T-cell (primary cell): ENCODE results near the gene GLIS1. TPM values are rescaled to one million over a fixed set of nuclear protein-coding genes. Genes with fewer than 3 reads are reported as not detected.

Experiments used
- ATAC-seq, 4 experiments: fragments of 200-7000 bp in 3 of 4; fragments of 150-1000 bp in 1 of 4; cut with Tn5 transposase; replicated peaks in 1 of 4; 1 replicate in 3 of 4; 2 replicates in 1 of 4; pipeline ENCODE4 v1.10.0; 2021; ENCODE audit warnings: moderate library complexity in 3 of 4, mild to moderate bottlenecking in 2 of 4, moderate number of reproducible peaks in 1 of 4
- CTCF ChIA-PET, 2 donors: fragments of 300-600 bp; sonication (Branson Sonifier 250); formaldehyde crosslinking; loops; one replicate each; lab custom pipeline; 2022; ENCODE audit warnings: antibody characterized with exemption in 2 of 2; lab: Charles Lee
- POLR2A ChIA-PET, 2 donors: fragments of 300-600 bp; sonication (Branson Sonifier 250); formaldehyde crosslinking; loops; one replicate each; lab custom pipeline; 2022; ENCODE audit warnings: antibody characterized with exemption in 2 of 2; lab: Charles Lee
- DNase-seq, 35 experiments: peaks; one replicate each; pipeline versions ENCODE4 v3.0.0 to v3.0.0-alpha.2; 2013 to 2023
- H3K27ac ChIP-seq: one replicate; pipeline ENCODE4 v1.5.1; 2013; ENCODE audit warnings: low read length
- H3K27me3 ChIP-seq, 2 experiments: replicated peaks in 1 of 2; 1 replicate in 1 of 2; 2 replicates in 1 of 2; pipeline versions ENCODE4 v1.6.1 to v1.7.0; 2013; ENCODE audit warnings: low read length in 1 of 2, mixed read lengths in 1 of 2; ENCODE audit not compliant: control insufficient read depth in 2 of 2, insufficient read depth in 2 of 2; ENCODE audit errors: extremely low read depth in 1 of 2
- H3K36me3 ChIP-seq, 2 donors: 1 replicate in 1 of 2; 2 replicates in 1 of 2; pipeline versions ENCODE4 v1.6.1 to v1.7.0; 2013; ENCODE audit warnings: low read length in 1 of 2; ENCODE audit not compliant: control insufficient read depth in 2 of 2, insufficient read depth in 1 of 2; ENCODE audit errors: extremely low read depth in 1 of 2
- H3K4me1 ChIP-seq, 2 experiments: 1 replicate in 1 of 2; 2 replicates in 1 of 2; pipeline versions ENCODE4 v1.6.1 to v1.7.0; 2013; ENCODE audit warnings: low read length in 2 of 2, mixed read lengths in 1 of 2; ENCODE audit not compliant: insufficient read depth in 2 of 2, control insufficient read depth in 1 of 2; ENCODE audit errors: extremely low read depth in 1 of 2
- H3K4me3 ChIP-seq, 2 donors: 1 replicate in 1 of 2; 2 replicates in 1 of 2; pipeline versions ENCODE4 v1.5.1 to v1.7.0; 2013; ENCODE audit warnings: mild to moderate bottlenecking in 2 of 2, low read length in 1 of 2, moderate library complexity in 1 of 2; ENCODE audit not compliant: control insufficient read depth in 1 of 2; ENCODE audit errors: extremely low read depth in 1 of 2
- H3K9me3 ChIP-seq: 2 replicates; pipeline ENCODE4 v1.7.0; 2013
- H3K27ac Mint-ChIP-seq, 2 donors: one replicate each; pipeline ENCODE4 v1.8.0; 2020 to 2021; ENCODE audit warnings: mild to moderate bottlenecking in 2 of 2, mixed read lengths in 2 of 2
- H3K27me3 Mint-ChIP-seq, 2 donors: one replicate each; pipeline ENCODE4 v1.8.0; 2021 to 2022; ENCODE audit warnings: mixed read lengths in 2 of 2
- H3K36me3 Mint-ChIP-seq: one replicate; pipeline ENCODE4 v1.8.0; 2021; ENCODE audit warnings: mixed read lengths
- H3K4me1 Mint-ChIP-seq, 3 donors: one replicate each; pipeline ENCODE4 v1.8.0; 2020 to 2022; ENCODE audit warnings: mixed read lengths in 3 of 3, mild to moderate bottlenecking in 1 of 3
- H3K4me3 Mint-ChIP-seq, 3 donors: one replicate each; pipeline ENCODE4 v1.8.0; 2020 to 2022; ENCODE audit warnings: mild to moderate bottlenecking in 3 of 3, mixed read lengths in 3 of 3, moderate library complexity in 3 of 3
- H3K9me3 Mint-ChIP-seq, 3 donors: one replicate each; pipeline ENCODE4 v1.8.0; 2020 to 2022; ENCODE audit warnings: mixed read lengths in 3 of 3
- WGBS: methylation state at CpG from one replicate; pipeline ENCODE4 v1.1.5; 2013; ENCODE audit warnings: missing lambda C conversion rate; ENCODE audit not compliant: insufficient coverage; 5-methylcytosine and 5-hydroxymethylcytosine counted together
- total RNA-seq, 35 experiments: library from RNA in 6 of 35; stranded (reverse) in 6 of 35; fragments of 120-200 nt in 1 of 35; gene quantifications; one replicate each; pipeline versions ENCODE4 v1.2.1 to v1.2.4 and lab custom pipeline; 2013 to 2026

Gene GLIS1
- total RNA-seq, 5 donors from 2014 or later (not counting 1 experiment from before 2014, with no cell fraction given) = not detected

GRCh38 chr1:53639251-53639763 is 99.7 kb downstream of the GLIS1 start:
- H3K9me3 ChIP-seq = no peaks in the 10 kb centered on the region
- H3K36me3 Mint-ChIP-seq = no peaks in the 10 kb centered on the region
- WGBS = 79% methylated on average over 16 of the region's 16 CpGs
- peaks cover 0 to 11% of the 10 kb centered on the region in 2 experiments for H3K27me3 ChIP-seq
- CTCF ChIA-PET = no interaction called here
- H3K36me3 ChIP-seq = no peaks in the 10 kb centered on the region
- ATAC-seq = no peak
- H3K27ac Mint-ChIP-seq = no peak overlapping the region
- no peak overlapping the region for H3K4me3 Mint-ChIP-seq
- POLR2A ChIA-PET = no interaction called here
- no peaks in the 10 kb centered on the region for H3K4me1 Mint-ChIP-seq
- DNase-seq = no peak
- H3K27ac ChIP-seq = no peak overlapping the region
- H3K27me3 Mint-ChIP-seq = peaks cover 0 to 8% of the 10 kb centered on the region in 2 donors
- no peak overlapping the region for H3K4me3 ChIP-seq
- no peaks in the 10 kb centered on the region for H3K9me3 Mint-ChIP-seq
- no peaks in the 10 kb centered on the region for H3K4me1 ChIP-seq

- ChIA-PET POLR2A (no interaction called here), CTCF (no interaction called here)
- WGBS = 80% methylated on average over 7 of the region's 8 CpGs
- peak in 2 of 35 experiments; percentile 12 to 14 for DNase-seq
- no peaks in the 10 kb centered on the region for H3K4me1 ChIP-seq
- H3K9me3 Mint-ChIP-seq = no peaks in the 10 kb centered on the region
- no peak overlapping the region for H3K4me3 Mint-ChIP-seq
- no peak overlapping the region for H3K27ac ChIP-seq
- no peak overlapping the region for H3K27ac Mint-ChIP-seq
- no peaks in the 10 kb centered on the region for H3K9me3 ChIP-seq
- H3K36me3 ChIP-seq = no peaks in the 10 kb centered on the region
- H3K36me3 Mint-ChIP-seq = no peaks in the 10 kb centered on the region
- ATAC-seq = no peak
- no peaks in the 10 kb centered on the region for H3K4me1 Mint-ChIP-seq
- peaks cover 0 to 7% of the 10 kb centered on the region in 2 donors for H3K27me3 Mint-ChIP-seq
- peaks cover 0 to 11% of the 10 kb centered on the region in 2 experiments for H3K27me3 ChIP-seq
- no peak overlapping the region for H3K4me3 ChIP-seq
Observed at GRCh38 chr1:53638360-53639035, 100.5 kb downstream of the GLIS1 start.

GRCh38 chr1:53637511-53638359 is 101.2 kb downstream of the GLIS1 start:
- no peak overlapping the region for H3K27ac ChIP-seq
- H3K9me3 ChIP-seq = no peaks in the 10 kb centered on the region
- CTCF ChIA-PET = no interaction called here
- no peaks in the 10 kb centered on the region for H3K36me3 ChIP-seq
- H3K4me1 ChIP-seq = no peaks in the 10 kb centered on the region
- peak in 2 of 35 experiments; percentile 5 to 17 for DNase-seq
- Mint-ChIP-seq H3K9me3 (no peaks in the 10 kb centered on the region), H3K36me3 (no peaks in the 10 kb centered on the region), H3K27me3 (peaks cover 0 to 5% of the 10 kb centered on the region in 2 donors), H3K4me1 (no peaks in the 10 kb centered on the region), H3K4me3 (no peak overlapping the region), H3K27ac (no peak overlapping the region)
- no peak for ATAC-seq
- POLR2A ChIA-PET = no interaction called here
- peaks cover 0 to 11% of the 10 kb centered on the region in 2 experiments for H3K27me3 ChIP-seq
- WGBS = 61% methylated on average over 8 of the region's 14 CpGs
- no peak overlapping the region for H3K4me3 ChIP-seq

GRCh38 chr1:53636621-53637171 is 102.3 kb downstream of the GLIS1 start:
- Mint-ChIP-seq H3K4me1 (no peaks in the 10 kb centered on the region), H3K36me3 (no peaks in the 10 kb centered on the region), H3K9me3 (no peaks in the 10 kb centered on the region), H3K27me3 (peaks cover 0 to 4% of the 10 kb centered on the region in 2 donors), H3K4me3 (no peak overlapping the region), H3K27ac (no peak overlapping the region)
- no peaks in the 10 kb centered on the region for H3K9me3 ChIP-seq
- H3K27me3 ChIP-seq = peaks cover 0 to 11% of the 10 kb centered on the region in 2 experiments
- POLR2A ChIA-PET = no interaction called here
- no peak overlapping the region for H3K27ac ChIP-seq
- no peaks in the 10 kb centered on the region for H3K4me1 ChIP-seq
- DNase-seq (peak in 2 of 35 experiments; percentile 5 to 21), ATAC-seq (no peak)
- CTCF ChIA-PET = no interaction called here
- no peak overlapping the region for H3K4me3 ChIP-seq
- WGBS = 92% methylated on average over 11 of the region's 11 CpGs
- no peaks in the 10 kb centered on the region for H3K36me3 ChIP-seq

GRCh38 chr1:53634571-53634979 is 104.4 kb downstream of the GLIS1 start:
- POLR2A ChIA-PET = no interaction called here
- DNase-seq = peak in 1 of 35 experiments; percentile 11
- Histone ChIP-seq H3K9me3 (no peaks in the 10 kb centered on the region), H3K4me1 (no peaks in the 10 kb centered on the region), H3K27ac (no peak overlapping the region), H3K27me3 (peaks cover 0 to 11% of the 10 kb centered on the region in 2 experiments), H3K36me3 (no peaks in the 10 kb centered on the region), H3K4me3 (no peak overlapping the region)
- H3K9me3 Mint-ChIP-seq = no peaks in the 10 kb centered on the region
- no peaks in the 10 kb centered on the region for H3K36me3 Mint-ChIP-seq
- H3K4me1 Mint-ChIP-seq = no peaks in the 10 kb centered on the region
- H3K4me3 Mint-ChIP-seq = no peak overlapping the region
- peaks cover 3 to 6% of the 10 kb centered on the region in 2 donors for H3K27me3 Mint-ChIP-seq
- no peak overlapping the region for H3K27ac Mint-ChIP-seq
- no peak for ATAC-seq
- CTCF ChIA-PET = no interaction called here
- 94% methylated on average over 4 of the region's 10 CpGs for WGBS

GRCh38 chr1:53633073-53633704 is 105.8 kb downstream of the GLIS1 start:
- Mint-ChIP-seq H3K27me3 (peaks cover 3 to 7% of the 10 kb centered on the region in 2 donors), H3K36me3 (no peaks in the 10 kb centered on the region), H3K4me1 (no peaks in the 10 kb centered on the region), H3K27ac (no peak overlapping the region), H3K9me3 (no peaks in the 10 kb centered on the region), H3K4me3 (no peak overlapping the region)
- CTCF ChIA-PET = no interaction called here
- no peak for ATAC-seq
- H3K36me3 ChIP-seq = no peaks in the 10 kb centered on the region
- POLR2A ChIA-PET = no interaction called here
- peak in 1 of 35 experiments; percentile 19 for DNase-seq
- no peak overlapping the region for H3K27ac ChIP-seq
- no peaks in the 10 kb centered on the region for H3K4me1 ChIP-seq
- no peaks in the 10 kb centered on the region for H3K9me3 ChIP-seq
- 92% methylated on average over 12 of the region's 13 CpGs for WGBS
- peaks cover 0 to 14% of the 10 kb centered on the region in 2 experiments for H3K27me3 ChIP-seq
- H3K4me3 ChIP-seq = no peak overlapping the region
